BLaER1 (cell line): Measurements from ENCODE around the gene CEP131.
A peak's percentile ranks its signal among the peaks of the same experiment; 100 is the strongest.

Experiments
- H3K27ac ChIP-seq: shearing (Covaris generic); formaldehyde crosslinking; 2 replicates; pipeline ENCODE4 v1.8.1; 2022
- H3K27me3 ChIP-seq: shearing (Covaris generic); formaldehyde crosslinking; 2 replicates; pipeline ENCODE4 v1.8.1; 2022
- H3K36me3 ChIP-seq: shearing (Covaris generic); formaldehyde crosslinking; 2 replicates; pipeline ENCODE4 v1.8.1; 2022
- H3K4me1 ChIP-seq: shearing (Covaris generic); formaldehyde crosslinking; 2 replicates; pipeline ENCODE4 v1.8.1; 2022
- H3K4me2 ChIP-seq: shearing (Covaris generic); formaldehyde crosslinking; 2 replicates; pipeline ENCODE4 v1.8.1; 2022
- H3K4me3 ChIP-seq: shearing (Covaris generic); formaldehyde crosslinking; 2 replicates; pipeline ENCODE4 v1.8.1; 2022
- H3K9ac ChIP-seq: shearing (Covaris generic); formaldehyde crosslinking; 2 replicates; pipeline ENCODE4 v1.8.1; 2022
- H3K9me3 ChIP-seq: shearing (Covaris generic); formaldehyde crosslinking; 2 replicates; pipeline ENCODE4 v1.8.1; 2022
- H4K20me1 ChIP-seq: shearing (Covaris generic); formaldehyde crosslinking; 2 replicates; pipeline ENCODE4 v1.8.1; 2022
- Cebpa-rat ChIP-seq: shearing (Covaris generic); IDR thresholded peaks from 2 replicates; pipeline ENCODE4 v1.8.1; 2022

The CEP131 gene

GRCh38 chr17:81182596-81182995, 40.2 kb downstream of the CEP131 start:
- H3K36me3 ChIP-seq = 0 out of 2 replicates have a peak, but pooled peaks cover 4% of the 10 kb centered on the region
- no peak overlapping the region for H3K4me2 ChIP-seq
- no peak overlapping the region for H3K9ac ChIP-seq
- peaks cover 9% of the 10 kb centered on the region; the same call in 1 of the 2 replicates for H3K27me3 ChIP-seq
- H4K20me1 ChIP-seq = peaks cover 10% of the 10 kb centered on the region; the same call in 1 of the 2 replicates
- peaks cover 45% of the 10 kb centered on the region for H3K4me1 ChIP-seq
- H3K4me3 ChIP-seq = no peak overlapping the region
- TF ChIP-seq Cebpa-rat = no peak
- H3K9me3 ChIP-seq = no peaks in the 10 kb centered on the region
- H3K27ac ChIP-seq = no peak overlapping the region

GRCh38 chr17:81181811-81182185, 41.0 kb downstream of the CEP131 start:
- no peaks in the 10 kb centered on the region for H3K36me3 ChIP-seq
- peaks cover 9% of the 10 kb centered on the region; the same call in 1 of the 2 replicates for H3K27me3 ChIP-seq
- H3K4me3 ChIP-seq = no peak overlapping the region
- H3K9ac ChIP-seq = no peak overlapping the region
- no peak for TF ChIP-seq Cebpa-rat
- peaks cover 43% of the 10 kb centered on the region for H3K4me1 ChIP-seq
- H3K4me2 ChIP-seq = no peak overlapping the region
- H3K27ac ChIP-seq = no peak overlapping the region
- no peaks in the 10 kb centered on the region for H3K9me3 ChIP-seq
- peaks cover 10% of the 10 kb centered on the region; the same call in 1 of the 2 replicates for H4K20me1 ChIP-seq

DNA sequence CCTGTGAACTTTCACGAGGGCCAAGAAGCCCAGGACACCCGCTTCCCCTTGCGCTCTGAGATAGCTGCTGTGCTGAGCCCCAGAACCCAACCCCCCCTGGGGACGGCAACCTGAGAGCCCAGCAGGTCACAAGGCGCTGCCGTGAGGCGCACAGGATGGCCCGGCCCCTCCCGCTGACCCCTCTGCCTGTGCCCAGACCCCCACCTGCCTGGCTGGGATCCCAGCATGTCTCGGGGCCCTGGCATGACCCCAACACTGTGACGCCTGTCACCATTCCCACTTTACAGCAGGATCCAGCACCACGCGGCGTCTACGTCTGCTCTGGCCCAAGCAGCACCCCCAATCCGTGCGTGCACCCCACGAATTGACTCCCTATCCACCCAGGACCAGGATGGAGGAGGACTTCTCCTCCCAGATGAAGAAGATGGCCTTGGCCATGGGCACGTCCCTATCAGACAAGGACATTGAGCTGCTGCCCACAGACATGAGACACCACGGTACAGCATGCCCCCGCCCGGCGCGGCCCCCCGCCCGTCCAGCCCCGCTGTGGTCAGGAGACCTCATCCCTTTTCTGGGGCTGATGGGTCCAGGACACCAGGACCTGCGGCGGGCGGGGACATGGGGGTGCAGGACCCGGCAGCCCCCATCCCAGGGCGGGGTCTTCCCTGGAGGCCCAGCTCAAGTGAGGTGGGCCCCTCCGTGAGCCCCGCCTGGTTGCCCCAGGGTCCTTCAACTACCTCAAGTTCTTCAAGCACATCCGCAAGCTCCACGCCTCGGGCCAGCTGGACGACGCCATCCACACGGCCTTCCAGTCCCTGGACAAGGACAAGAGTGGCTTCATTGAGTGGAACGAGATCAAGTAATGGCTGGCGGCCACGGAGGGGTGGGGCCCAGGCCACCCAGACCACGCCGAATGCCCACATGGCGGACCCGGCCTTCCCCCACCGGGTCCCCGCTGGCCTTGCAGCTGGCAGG, 41.6 kb downstream of the CEP131 start:
- no peak overlapping the region for H3K4me3 ChIP-seq
- peaks cover 43% of the 10 kb centered on the region for H3K4me1 ChIP-seq
- peak overlapping the region; percentile 91 for H3K4me2 ChIP-seq
- H3K9me3 ChIP-seq = no peaks in the 10 kb centered on the region
- H3K9ac ChIP-seq = no peak overlapping the region
- H3K27me3 ChIP-seq = peaks cover 9% of the 10 kb centered on the region; the same call in 1 of the 2 replicates
- H3K36me3 ChIP-seq = no peaks in the 10 kb centered on the region
- H3K27ac ChIP-seq = no peak overlapping the region; the same call in 1 of the 2 replicates
- peaks cover 10% of the 10 kb centered on the region; the same call in 1 of the 2 replicates for H4K20me1 ChIP-seq
- TF ChIP-seq Cebpa-rat = no peak

DNA sequence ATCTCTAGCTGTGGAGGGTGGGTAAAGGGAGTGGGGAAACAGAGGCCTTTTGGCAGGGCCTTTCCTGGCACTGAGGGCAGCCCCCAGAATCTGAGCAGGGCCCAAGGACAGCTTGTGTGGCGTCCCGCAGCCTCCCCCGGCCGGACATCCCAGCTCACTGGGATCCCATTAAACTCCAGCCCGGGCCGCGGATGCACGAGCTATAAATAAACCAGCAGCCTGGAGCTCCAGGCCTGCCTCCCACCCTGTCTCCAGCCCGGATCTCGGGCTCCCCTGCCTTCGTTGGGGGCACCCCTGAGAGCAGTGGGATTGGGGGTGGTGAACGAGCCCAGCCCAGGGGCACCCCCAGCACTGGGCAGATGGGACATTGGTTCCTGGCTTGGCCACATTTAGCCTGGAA, 42.9 kb downstream of the CEP131 start:
- peak overlapping the region; percentile 48 for H3K9ac ChIP-seq
- no peak for TF ChIP-seq Cebpa-rat
- H3K36me3 ChIP-seq = no peaks in the 10 kb centered on the region
- H3K27me3 ChIP-seq = peaks cover 9% of the 10 kb centered on the region; the same call in 1 of the 2 replicates
- peaks cover 8% of the 10 kb centered on the region for H3K9me3 ChIP-seq
- peak overlapping the region; percentile 91 for H3K4me2 ChIP-seq
- no peak overlapping the region for H3K4me3 ChIP-seq
- H3K4me1 ChIP-seq = peaks cover 43% of the 10 kb centered on the region
- peaks cover 10% of the 10 kb centered on the region; the same call in 1 of the 2 replicates for H4K20me1 ChIP-seq
- H3K27ac ChIP-seq = peak overlapping the region; percentile 65

DNA sequence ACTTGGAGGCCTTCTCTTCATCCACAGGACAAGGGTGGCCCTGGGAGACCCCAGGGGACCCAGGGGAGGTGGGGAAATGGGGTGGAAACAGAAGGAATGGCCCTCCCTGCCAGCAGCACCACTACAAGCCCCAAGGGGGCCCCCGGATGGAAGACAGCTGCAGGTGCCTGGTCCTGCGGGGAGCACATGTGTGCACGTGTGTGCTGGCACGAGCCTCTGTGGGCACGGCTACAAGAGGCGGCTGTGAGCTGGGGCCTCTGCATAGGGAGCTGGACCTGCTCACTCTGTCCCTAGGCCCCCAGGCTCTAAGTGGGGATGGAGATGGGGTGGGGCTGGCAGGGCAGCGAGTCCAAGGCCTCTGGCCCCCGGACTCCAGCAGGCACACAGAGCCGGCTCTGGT, 43.5 kb downstream of the CEP131 start:
- Histone ChIP-seq H3K27me3 (peaks cover 6% of the 10 kb centered on the region; the same call in 1 of the 2 replicates), H3K36me3 (no peaks in the 10 kb centered on the region), H3K4me2 (peak overlapping the region; percentile 91), H4K20me1 (peaks cover 10% of the 10 kb centered on the region; the same call in 1 of the 2 replicates), H3K27ac (peak overlapping the region; percentile 65), H3K4me1 (peaks cover 43% of the 10 kb centered on the region), H3K9me3 (peaks cover 8% of the 10 kb centered on the region), H3K4me3 (no peak overlapping the region; the same call in 1 of the 2 replicates), H3K9ac (peak overlapping the region; percentile 48)
- TF ChIP-seq Cebpa-rat = no peak

GRCh38 chr17:81178136-81179091, 44.4 kb downstream of the CEP131 start:
- Histone ChIP-seq H3K4me3 (no peak overlapping the region; the same call in 1 of the 2 replicates), H3K9me3 (peaks cover 8% of the 10 kb centered on the region), H3K27ac (0 out of 2 replicates have a peak overlapping the region, but pooled peaks have one; percentile 26), H3K36me3 (no peaks in the 10 kb centered on the region), H3K27me3 (no peaks in the 10 kb centered on the region), H3K9ac (peak overlapping the region; percentile 48; the same call in 1 of the 2 replicates), H3K4me2 (peak overlapping the region; percentile 91), H4K20me1 (peaks cover 10% of the 10 kb centered on the region; the same call in 1 of the 2 replicates), H3K4me1 (peaks cover 43% of the 10 kb centered on the region)
- TF ChIP-seq Cebpa-rat = no peak

DNA sequence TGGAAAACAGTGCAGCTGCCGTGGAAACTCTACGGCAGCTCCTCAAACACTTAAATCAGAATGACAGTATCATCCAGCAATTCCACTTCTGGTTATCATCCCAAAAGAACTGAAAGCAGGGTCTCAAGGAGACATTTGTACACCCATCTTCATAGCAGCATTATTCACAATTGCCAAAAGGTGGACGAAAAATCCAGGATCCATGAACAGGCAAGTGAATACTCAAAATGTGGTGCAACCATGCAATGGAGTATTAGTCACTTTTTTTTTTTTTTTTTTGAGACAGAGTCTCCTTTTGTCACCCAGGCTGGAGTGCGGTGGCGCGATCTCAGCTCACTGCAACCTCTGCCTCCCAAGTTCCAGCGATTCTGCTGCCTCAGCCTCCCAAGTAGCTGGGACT, 46.1 kb downstream of the CEP131 start:
- TF ChIP-seq Cebpa-rat = no peak
- no peaks in the 10 kb centered on the region; the same call in 1 of the 2 replicates for H3K27me3 ChIP-seq
- H4K20me1 ChIP-seq = peaks cover 10% of the 10 kb centered on the region; the same call in 1 of the 2 replicates
- H3K9me3 ChIP-seq = peaks cover 8% of the 10 kb centered on the region
- no peak overlapping the region for H3K27ac ChIP-seq
- H3K9ac ChIP-seq = no peak overlapping the region
- no peak overlapping the region for H3K4me2 ChIP-seq
- H3K4me1 ChIP-seq = peaks cover 55% of the 10 kb centered on the region
- H3K36me3 ChIP-seq = no peaks in the 10 kb centered on the region
- H3K4me3 ChIP-seq = no peak overlapping the region

- H3K9me3 ChIP-seq = peaks cover 8% of the 10 kb centered on the region
- no peak for TF ChIP-seq Cebpa-rat
- peaks cover 7% of the 10 kb centered on the region; the same call in 1 of the 2 replicates for H4K20me1 ChIP-seq
- no peak overlapping the region for H3K27ac ChIP-seq
- no peaks in the 10 kb centered on the region for H3K36me3 ChIP-seq
- no peaks in the 10 kb centered on the region; the same call in 1 of the 2 replicates for H3K27me3 ChIP-seq
- H3K9ac ChIP-seq = no peak overlapping the region
- H3K4me1 ChIP-seq = peaks cover 30% of the 10 kb centered on the region
- no peak overlapping the region for H3K4me3 ChIP-seq
- H3K4me2 ChIP-seq = no peak overlapping the region
These were observed 49.0 kb downstream of the CEP131 start for GRCh38 chr17:81173762-81174155.
